Endothelial cell (in vitro differentiated cells): ENCODE results near the gene RPS6KA5. TPM values are rescaled to one million over a fixed set of nuclear protein-coding genes. Genes with fewer than 3 reads are reported as not detected.
A peak's percentile ranks its signal among the peaks of the same experiment; 100 is the strongest.
"Not testable (repeated sequence)": the region's sequence is repeated elsewhere in the genome, so short reads cannot be mapped to it uniquely, and the experiment has no call there.

Source experiments
- DNase-seq: peaks from one replicate; pipeline ENCODE4 v3.0.0; 2021; ENCODE audit warnings: low spot score
- H3K27ac Mint-ChIP-seq: one replicate; pipeline ENCODE4 v1.8.0; 2021; ENCODE audit warnings: mixed read lengths, inconsistent platforms; ENCODE audit not compliant: unreplicated experiment
- H3K27me3 Mint-ChIP-seq: one replicate; pipeline ENCODE4 v1.8.0; 2021; ENCODE audit warnings: mild to moderate bottlenecking, moderate library complexity, mixed read lengths, inconsistent platforms; ENCODE audit not compliant: unreplicated experiment
- H3K36me3 Mint-ChIP-seq: one replicate; pipeline ENCODE4 v1.8.0; 2021; ENCODE audit warnings: mild to moderate bottlenecking, low read depth, mixed read lengths, inconsistent platforms; ENCODE audit not compliant: unreplicated experiment
- H3K4me1 Mint-ChIP-seq: one replicate; pipeline ENCODE4 v1.8.0; 2021; ENCODE audit warnings: mild to moderate bottlenecking, mixed read lengths, inconsistent platforms; ENCODE audit not compliant: unreplicated experiment
- H3K4me3 Mint-ChIP-seq: one replicate; pipeline ENCODE4 v1.8.0; 2021; ENCODE audit warnings: mild to moderate bottlenecking, mixed read lengths, inconsistent platforms; ENCODE audit not compliant: unreplicated experiment
- H3K9me3 Mint-ChIP-seq: one replicate; pipeline ENCODE4 v1.8.0; 2021; ENCODE audit warnings: mixed read lengths, inconsistent platforms; ENCODE audit not compliant: unreplicated experiment
- total RNA-seq: library from RNA; stranded (reverse); fragmentation: NEBNext Ultra II Directional; extraction: Animal tissue kit (Norgen Biotek cat#: 25700); gene quantifications from one replicate; pipeline ENCODE4 v1.2.1, GENCODE V29; 2021; ENCODE audit not compliant: unreplicated experiment
- TF ChIP-seq, protein P1 (sequence below): fragments of 200-600 bp; sonication (generic); IDR thresholded peaks from one replicate; pipeline ENCODE4 v1.5.0; 2021; ENCODE audit warnings: antibody characterized with exemption; ENCODE audit not compliant: unreplicated experiment

RPS6KA5 gene
- total RNA-seq, 1 donor from 2014 or later: 13.8 TPM

DNA sequence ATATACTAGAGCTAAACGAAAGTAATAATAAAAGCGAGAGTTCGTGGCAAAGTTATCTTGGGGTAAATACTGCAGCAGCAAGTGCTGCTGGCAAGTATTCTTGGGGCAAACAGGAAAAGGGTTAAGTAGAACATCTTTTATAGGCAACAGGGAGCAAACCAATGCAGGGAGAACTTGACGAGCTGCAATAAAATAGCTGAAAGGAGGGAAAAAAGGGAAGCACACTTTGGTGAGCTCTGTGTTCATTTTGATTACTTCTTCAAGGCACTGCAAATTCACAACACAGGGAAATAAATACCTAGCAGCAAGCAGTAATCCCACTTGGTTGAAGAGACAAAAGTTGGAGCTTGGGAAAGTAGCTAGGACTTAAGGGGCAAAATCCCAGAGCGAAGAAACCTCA is 201.9 kb downstream of the RPS6KA5 start:
- no peak overlapping the region for H3K27ac Mint-ChIP-seq
- peaks cover 4% of the 10 kb centered on the region for H3K4me1 Mint-ChIP-seq
- DNase-seq: no peak
- no peaks in the 10 kb centered on the region for H3K9me3 Mint-ChIP-seq
- H3K36me3 Mint-ChIP-seq: no peaks in the 10 kb centered on the region
- H3K27me3 Mint-ChIP-seq: peaks cover 3% of the 10 kb centered on the region
- H3K4me3 Mint-ChIP-seq: no peak overlapping the region
- TF ChIP-seq, protein P1, sequence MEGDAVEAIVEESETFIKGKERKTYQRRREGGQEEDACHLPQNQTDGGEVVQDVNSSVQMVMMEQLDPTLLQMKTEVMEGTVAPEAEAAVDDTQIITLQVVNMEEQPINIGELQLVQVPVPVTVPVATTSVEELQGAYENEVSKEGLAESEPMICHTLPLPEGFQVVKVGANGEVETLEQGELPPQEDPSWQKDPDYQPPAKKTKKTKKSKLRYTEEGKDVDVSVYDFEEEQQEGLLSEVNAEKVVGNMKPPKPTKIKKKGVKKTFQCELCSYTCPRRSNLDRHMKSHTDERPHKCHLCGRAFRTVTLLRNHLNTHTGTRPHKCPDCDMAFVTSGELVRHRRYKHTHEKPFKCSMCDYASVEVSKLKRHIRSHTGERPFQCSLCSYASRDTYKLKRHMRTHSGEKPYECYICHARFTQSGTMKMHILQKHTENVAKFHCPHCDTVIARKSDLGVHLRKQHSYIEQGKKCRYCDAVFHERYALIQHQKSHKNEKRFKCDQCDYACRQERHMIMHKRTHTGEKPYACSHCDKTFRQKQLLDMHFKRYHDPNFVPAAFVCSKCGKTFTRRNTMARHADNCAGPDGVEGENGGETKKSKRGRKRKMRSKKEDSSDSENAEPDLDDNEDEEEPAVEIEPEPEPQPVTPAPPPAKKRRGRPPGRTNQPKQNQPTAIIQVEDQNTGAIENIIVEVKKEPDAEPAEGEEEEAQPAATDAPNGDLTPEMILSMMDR: no peak

- Mint-ChIP-seq H3K9me3 (no peaks in the 10 kb centered on the region), H3K4me3 (no peak overlapping the region)
- DNase-seq: no peak
Observed at GRCh38 chr14:90857866-90858265, 202.6 kb downstream of the RPS6KA5 start.

GRCh38 chr14:90856115-90856514 is 204.3 kb downstream of the RPS6KA5 start:
- not testable (repeated sequence) for H3K4me3 Mint-ChIP-seq, H3K27ac Mint-ChIP-seq, DNase-seq, H3K27me3 Mint-ChIP-seq, H3K9me3 Mint-ChIP-seq, H3K4me1 Mint-ChIP-seq, H3K36me3 Mint-ChIP-seq

More at GRCh38 chr14:90857866-90858265, 202.6 kb downstream of the RPS6KA5 start:
- peaks cover 3% of the 10 kb centered on the region for H3K27me3 Mint-ChIP-seq
- peaks cover 4% of the 10 kb centered on the region for H3K4me1 Mint-ChIP-seq
- TF ChIP-seq, protein P1: no peak
- H3K36me3 Mint-ChIP-seq: no peaks in the 10 kb centered on the region
- H3K27ac Mint-ChIP-seq: no peak overlapping the region

DNA sequence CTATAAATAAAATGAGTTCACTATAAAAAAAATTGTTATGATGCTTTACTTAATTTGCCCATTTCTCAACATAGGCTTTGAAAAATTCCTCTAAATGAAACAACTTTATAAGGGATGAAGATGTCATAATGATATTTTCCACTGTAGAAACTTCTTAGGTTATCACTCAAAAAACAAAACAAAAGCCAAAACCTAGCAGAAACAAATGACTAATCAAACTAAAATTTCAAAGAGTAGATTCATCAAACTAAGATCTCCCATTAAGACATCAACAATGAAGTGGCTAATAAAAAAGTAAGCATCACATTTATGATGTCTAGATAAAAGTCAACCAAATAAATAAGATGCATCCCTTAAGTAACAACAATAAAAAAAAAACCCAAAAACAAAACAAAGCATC is 207.3 kb downstream of the RPS6KA5 start:
- Mint-ChIP-seq H3K27ac (no peak overlapping the region), H3K27me3 (peaks cover 6% of the 10 kb centered on the region), H3K4me1 (peaks cover 21% of the 10 kb centered on the region), H3K4me3 (no peak overlapping the region), H3K9me3 (no peaks in the 10 kb centered on the region), H3K36me3 (no peaks in the 10 kb centered on the region)
- TF ChIP-seq, protein P1: no peak
- no peak for DNase-seq

- TF ChIP-seq, protein P1: no peak
- Mint-ChIP-seq H3K4me3 (no peak overlapping the region), H3K27ac (peak overlapping the region; percentile 88), H3K9me3 (no peaks in the 10 kb centered on the region), H3K27me3 (peaks cover 6% of the 10 kb centered on the region), H3K4me1 (peaks cover 25% of the 10 kb centered on the region), H3K36me3 (peaks cover 5% of the 10 kb centered on the region)
- DNase-seq: no peak
Observed at GRCh38 chr14:90851327-90852036, 209.0 kb downstream of the RPS6KA5 start.
